SK-N-SH (cell line): ENCODE results near the gene ZNF628. TPM values are rescaled to one million over a fixed set of nuclear protein-coding genes. Genes with fewer than 3 reads are reported as not detected.

Experiments
- CTCF ChIA-PET: fragments of 300-600, 350-600 bp; formaldehyde crosslinking; extraction: SDS; loops from one replicate; lab custom pipeline; 2021; lab: Yijun Ruan, JAX
- POLR2A ChIA-PET: fragments of 350-600 bp; sonication (Branson Sonifier 250); formaldehyde crosslinking; extraction: SDS; loops from one replicate; lab custom pipeline; 2020; ENCODE audit warnings: antibody characterized with exemption, inconsistent platforms; lab: Yijun Ruan, JAX
- DNase-seq: peaks from one replicate; pipeline ENCODE4 v3.0.0; 2012
- H2AFZ ChIP-seq: fragments of 200-600 bp; sonication (generic); 2 replicates; pipeline ENCODE4 v1.8.1; 2016; ENCODE audit warnings: antibody characterized with exemption, mild to moderate bottlenecking, low read depth
- H3F3A ChIP-seq: fragments of 200-600 bp; sonication (generic); replicated peaks from 2 replicates; pipeline ENCODE3; 2016; ENCODE audit warnings: antibody characterized with exemption, mild to moderate bottlenecking; ENCODE audit not compliant: insufficient read depth
- H3K27ac ChIP-seq, 2 experiments: fragments of 200-500 bp in 1 of 2; fragments of 200-600 bp in 1 of 2; sonication (Bioruptor generic) in 1 of 2; sonication (generic), shearing (Covaris generic) in 1 of 2; 2 replicates each; pipeline versions ENCODE4 v1.5.1 to v1.6.1; 2014 to 2016; ENCODE audit warnings: low read depth in 2 of 2, inconsistent platforms in 1 of 2, low read length in 1 of 2, mild to moderate bottlenecking in 1 of 2, mixed read lengths in 1 of 2
- H3K27me3 ChIP-seq: fragments of 200-600 bp; sonication (generic), shearing (Covaris generic); 2 replicates; pipeline ENCODE4 v1.6.1; 2016; ENCODE audit warnings: mixed run types; ENCODE audit not compliant: insufficient read depth
- H3K36me3 ChIP-seq, 2 experiments: fragments of 200-500 bp in 1 of 2; fragments of 200-600 bp in 1 of 2; sonication (Bioruptor generic) in 1 of 2; sonication (generic) in 1 of 2; replicated peaks in 1 of 2; 2 replicates each; pipeline versions ENCODE3 to v1.5.1; 2014 to 2016; ENCODE audit warnings: low read length in 1 of 2, mild to moderate bottlenecking in 1 of 2; ENCODE audit not compliant: insufficient read depth in 2 of 2, control insufficient read depth in 1 of 2
- H3K4me1 ChIP-seq, 2 experiments: fragments of 200-500 bp in 1 of 2; fragments of 200-600 bp in 1 of 2; sonication (Bioruptor generic) in 1 of 2; sonication (generic), shearing (Covaris generic) in 1 of 2; 2 replicates each; pipeline versions ENCODE4 v1.5.1 to v1.6.1; 2014 to 2016; ENCODE audit warnings: low read depth in 1 of 2, low read length in 1 of 2, mixed run types in 1 of 2; ENCODE audit not compliant: insufficient read depth in 2 of 2, control insufficient read depth in 1 of 2
- H3K4me2 ChIP-seq: fragments of 200-600 bp; sonication (generic), shearing (Covaris generic); 2 replicates; pipeline ENCODE4 v1.6.1; 2017; ENCODE audit warnings: mixed run types
- H3K4me3 ChIP-seq, 2 experiments: fragments of 200-500 bp in 1 of 2; fragments of 200-600 bp in 1 of 2; sonication (Bioruptor generic) in 1 of 2; sonication (generic), shearing (Covaris generic) in 1 of 2; 2 replicates each; pipeline versions ENCODE4 v1.5.1 to v1.8.1; 2014 to 2016; ENCODE audit warnings: low read depth in 2 of 2, inconsistent platforms in 1 of 2, low read length in 1 of 2, mild to moderate bottlenecking in 1 of 2, mixed read lengths in 1 of 2, moderate library complexity in 1 of 2
- H3K79me2 ChIP-seq: fragments of 200-600 bp; sonication (generic); 2 replicates; pipeline ENCODE4 v1.8.1; 2017; ENCODE audit warnings: mild to moderate bottlenecking; ENCODE audit not compliant: insufficient read depth
- H3K9ac ChIP-seq: fragments of 200-600 bp; sonication (generic); 2 replicates; pipeline ENCODE4 v1.6.1; 2017; ENCODE audit warnings: mixed run types
- H3K9me2 ChIP-seq: fragments of 200-600 bp; sonication (generic); 2 replicates; pipeline ENCODE4 v1.6.1; 2017; ENCODE audit warnings: mixed run types
- H3K9me3 ChIP-seq: fragments of 200-600 bp; sonication (generic); 2 replicates; pipeline ENCODE4 v1.6.1; 2017; ENCODE audit warnings: mixed run types, mild to moderate bottlenecking, moderate library complexity
- H4K20me1 ChIP-seq: fragments of 200-600 bp; sonication (generic); 2 replicates; pipeline ENCODE4 v1.6.1; 2017; ENCODE audit warnings: mild to moderate bottlenecking, mixed run types; ENCODE audit not compliant: insufficient read depth
- CHD2 ChIP-seq: fragments of 150-350 bp; IDR thresholded peaks from 2 replicates; pipeline ENCODE4 v1.6.1; 2018; ENCODE audit warnings: low read length; ENCODE audit not compliant: partially characterized antibody
- FOXJ3 ChIP-seq: sonication (generic); formaldehyde crosslinking; IDR thresholded peaks from 2 replicates; pipeline ENCODE4 v1.5.1; 2020; ENCODE audit warnings: mild to moderate bottlenecking, missing genetic modification reagents
- JUND ChIP-seq: IDR thresholded peaks from 2 replicates; pipeline ENCODE4 v1.4.0; 2012
- MEF2A ChIP-seq: IDR thresholded peaks from 2 replicates; pipeline ENCODE4 v1.4.0; 2012; ENCODE audit warnings: low read depth, borderline replicate concordance
- MXI1 ChIP-seq: IDR thresholded peaks from 2 replicates; pipeline ENCODE4 v1.6.1; 2012; ENCODE audit warnings: mild to moderate bottlenecking, low read depth, low read length, improper control_type of control experiment
- NFIC ChIP-seq: IDR thresholded peaks from 2 replicates; pipeline ENCODE4 v1.4.0; 2012; ENCODE audit warnings: borderline replicate concordance
- NRF1 ChIP-seq: IDR thresholded peaks from 2 replicates; pipeline ENCODE4 v1.6.1; 2012; ENCODE audit warnings: low read depth, mild to moderate bottlenecking, low read length
- PBX3 ChIP-seq: IDR thresholded peaks from 2 replicates; pipeline ENCODE4; 2012
- RAD21 ChIP-seq: IDR thresholded peaks from 2 replicates; pipeline ENCODE4 v1.6.1; 2012; ENCODE audit warnings: mild to moderate bottlenecking, low read length
- REST ChIP-seq: IDR thresholded peaks from 2 replicates; pipeline ENCODE4 v1.6.1; 2012; ENCODE audit warnings: mild to moderate bottlenecking, low read depth, low read length, moderate library complexity
- RFX5 ChIP-seq: IDR thresholded peaks from 2 replicates; pipeline ENCODE4 v1.6.1; 2012; ENCODE audit warnings: mild to moderate bottlenecking, improper control_type of control experiment, low read length
- RXRA ChIP-seq: IDR thresholded peaks from 2 replicates; pipeline ENCODE4 v1.4.0; 2012; ENCODE audit warnings: low read depth, mild to moderate bottlenecking, borderline replicate concordance
- SIN3A ChIP-seq: IDR thresholded peaks from 2 replicates; pipeline ENCODE4 v1.6.1; 2012; ENCODE audit warnings: low read depth, mild to moderate bottlenecking, low read length, moderate library complexity, borderline replicate concordance
- SMC3 ChIP-seq: IDR thresholded peaks from 2 replicates; pipeline ENCODE4 v1.6.1; 2012; ENCODE audit warnings: low read depth, low read length, improper control_type of control experiment
- TCF12 ChIP-seq: IDR thresholded peaks from 2 replicates; pipeline ENCODE4 v1.4.0; 2012
- TEAD4 ChIP-seq: IDR thresholded peaks from 2 replicates; pipeline ENCODE4 v1.4.0; 2012; ENCODE audit warnings: mild to moderate bottlenecking, borderline replicate concordance; ENCODE audit not compliant: insufficient read depth
- USF1 ChIP-seq: IDR thresholded peaks from 2 replicates; pipeline ENCODE4 v1.4.0; 2012; ENCODE audit warnings: low read depth, borderline replicate concordance
- WGBS: methylation state at CpG from one replicate; pipeline ENCODE4 v1.1.6; 2017; ENCODE audit warnings: low lambda C conversion rate; 5-methylcytosine and 5-hydroxymethylcytosine counted together
- polyA plus RNA-seq, 3 experiments: library from polyadenylated mRNA; depleted of rRNA; stranded (reverse); fragments of >200 nt; gene quantifications; 2 replicates each; pipeline ENCODE4 v1.2.3, GENCODE V29; 2012

Gene ZNF628
- polyA plus RNA-seq, 1 of the 3 experiments (the other 2 are of a cell fraction): 1.6 TPM

- POLR2A ChIA-PET: no interaction called here
Observed at GRCh38 chr19:55479045-55479444, 2.6 kb downstream of the ZNF628 start.

More at GRCh38 chr19:55479045-55479444, 2.6 kb downstream of the ZNF628 start:
- Histone ChIP-seq H3K4me1 (peaks cover 11 to 17% of the 10 kb centered on the region in 2 experiments; a peak in 3 of 4 replicates), H3K9me3 (no peaks in the 10 kb centered on the region), H3K36me3 (peaks cover 0 to 7% of the 10 kb centered on the region in 2 experiments), H3K9ac (no peak overlapping the region), H3K27ac (no peak overlapping the region), H4K20me1 (no peaks in the 10 kb centered on the region), H2AFZ (no peak overlapping the region), H3K4me3 (no peak overlapping the region), H3K27me3 (no peaks in the 10 kb centered on the region), H3F3A (peaks cover 11% of the 10 kb centered on the region), H3K4me2 (no peak overlapping the region), H3K9me2 (no peaks in the 10 kb centered on the region), H3K79me2 (peaks cover 31% of the 10 kb centered on the region)
- no peak for DNase-seq
- CTCF ChIA-PET: interaction anchor here (5.7 to 7.8 kb wide), 2 partner anchors 12 to 25 kb away, joined by 45 to 46 read pairs; no protein-coding TSS in a partner anchor
- 95% methylated on average over 17 of the region's 17 CpGs for WGBS
- TF ChIP-seq TEAD4: no peak
- TF ChIP-seq MEF2A: no peak
- TF ChIP-seq RXRA: no peak
- TF ChIP-seq RAD21: no peak
- no peak for TF ChIP-seq NRF1
- TF ChIP-seq SIN3A: no peak
- no peak for TF ChIP-seq REST
- TF ChIP-seq USF1: no peak
- no peak for TF ChIP-seq NFIC
- TF ChIP-seq JUND: no peak
- TF ChIP-seq TCF12: no peak
- no peak for TF ChIP-seq MXI1
- no peak for TF ChIP-seq CHD2
- no peak for TF ChIP-seq RFX5
- no peak for TF ChIP-seq FOXJ3
- TF ChIP-seq SMC3: no peak
- TF ChIP-seq PBX3: no peak
